Heart right ventricle (tissue), 16 donors: ENCODE results near the gene SMAP2. TPM values are rescaled to one million over a fixed set of nuclear protein-coding genes. Genes with fewer than 3 reads are reported as not detected.
"Not testable (repeated sequence)": the region's sequence is repeated elsewhere in the genome, so short reads cannot be mapped to it uniquely, and the experiment has no call there.

ENCODE experiments used
- ATAC-seq, 8 donors: fragments of 200-7000 bp; cut with Tn5 transposase; one replicate each; pipeline ENCODE4 v1.9.1; 2020; ENCODE audit warnings: mild to moderate bottlenecking in 8 of 8, moderate library complexity in 8 of 8, moderate number of reproducible peaks in 1 of 8
- DNase-seq, 2 donors: peaks; one replicate each; pipeline ENCODE4 v3.0.0-alpha.2; 2020
- H3K27ac ChIP-seq, 10 donors: fragments of 200-600 bp; sonication (generic) in 2 of 10; one replicate each; pipeline versions ENCODE4 v1.5.0 to v1.8.0; 2020 to 2022; ENCODE audit warnings: mild to moderate bottlenecking in 3 of 10
- H3K27me3 ChIP-seq, 7 donors: fragments of 200-600 bp; one replicate each; pipeline ENCODE4 v1.8.0; 2021 to 2022; ENCODE audit warnings: mild to moderate bottlenecking in 2 of 7
- H3K36me3 ChIP-seq, 9 donors: fragments of 200-600 bp; sonication (generic) in 1 of 9; one replicate each; pipeline versions ENCODE4 v1.5.0 to v1.8.0; 2020 to 2022; ENCODE audit warnings: mild to moderate bottlenecking in 2 of 9
- H3K4me1 ChIP-seq, 9 donors: fragments of 200-600 bp; sonication (generic) in 1 of 9; one replicate each; pipeline versions ENCODE4 v1.5.0 to v1.8.0; 2020 to 2022; ENCODE audit warnings: mild to moderate bottlenecking in 4 of 9
- H3K4me3 ChIP-seq, 10 donors: fragments of 200-600 bp; sonication (generic) in 2 of 10; one replicate each; pipeline versions ENCODE4 v1.5.0 to v1.8.0; 2020 to 2022; ENCODE audit warnings: mild to moderate bottlenecking in 7 of 10, moderate library complexity in 2 of 10
- H3K9me3 ChIP-seq, 11 donors: fragments of 200-600 bp in 10 of 11; sonication (generic) in 2 of 11; one replicate each; pipeline versions ENCODE4 v1.5.0 to v1.8.0; 2013 to 2022; ENCODE audit warnings: mild to moderate bottlenecking in 2 of 11, control low read depth in 1 of 11, moderate library complexity in 1 of 11
- CTCF ChIP-seq, 9 donors: fragments of 200-600 bp; sonication (generic) in 2 of 9; IDR thresholded peaks; one replicate each; pipeline versions ENCODE4 v1.5.0 to v1.8.0; 2021 to 2022; ENCODE audit warnings: antibody characterized with exemption in 9 of 9, mild to moderate bottlenecking in 5 of 9, moderate library complexity in 1 of 9
- WGBS, 2 donors: extraction: QIAGEN DNeasy Blood & Tissue Kit; methylation state at CpG; one replicate each; pipeline ENCODE4 v1.1.7; 2013; ENCODE audit warnings: inconsistent platforms in 1 of 2; 5-methylcytosine and 5-hydroxymethylcytosine counted together
- intact Hi-C, 10 donors: fragments of 100-400 bp; cut with DNase I; formaldehyde crosslinking; loops; one replicate each; pipeline versions ENCODE4 v1.11.1 to v1.14.2; 2022
- polyA plus RNA-seq, 2 donors: library from polyadenylated mRNA; stranded (reverse); fragments of 200-250 nt; gene quantifications; one replicate each; pipeline ENCODE4 v1.2.3, GENCODE V29; 2013
- total RNA-seq, 10 donors: library from RNA; stranded (reverse); fragmentation: NEBNext Ultra II Directional in 3 of 10; extraction: Animal tissue kit (Norgen Biotek cat#: 25700) in 3 of 10; gene quantifications; one replicate each; pipeline versions ENCODE4 v1.2.1 to v1.2.4, GENCODE V29; 2021 to 2023
- donor health status: Arrhythmogenic right ventricular cardiomyopathy.
- donor health status: ischemic (EF 13 %, LVEDD 7.1; RV severe dilation, severe dysfunction).
- donor health status: healthy with polysubstance abuse.
- donor health status: DM: no; HTN: yes; CAD: no.
- donor health status: DM: no; HTN: no; CAD: no.
- donor health status: ischemic (EF 25% LVEDD 6.9; RV normal size, moderate dysfunction).
- donor health status: ischemic (EF 25% LVEDD 5.7; RV mildly dilated, moderate dysfunction).
- donor health status: healthy.
- donor health status: DM: yes; HTN: yes; CAD: no.
- donor health status: Ischemic cardiomyopathy.
- donor health status: ischemic (EF 35%, LVEDD 5.7; RV mildly dilated, moderate dysfunction).
- donor health status: nonischemic (EF 11% LVEDD 7.7; RV severe dilation, severe dysfunction).
- donor health status: DM: yes; HTN: yes; CAD: no.
- donor health status: PGD.
- donor health status: ischemic (EF 29% LVEDD 5.4; RV normal size, mild dysfunction).
- donor health status: nonischemic (EF 23%, LVEDD 6.1; RV moderate dilation, normal function).

SMAP2 gene
- total and polyA plus RNA-seq, 12 donors = 9.4 to 29.8 (median 12.4) TPM

- WGBS, 2 donors = 33 to 37% methylated on average over 21 of the region's 21 CpGs
- DNase-seq (peak; percentile 67 to 80), ATAC-seq (peak; percentile 67 to 86 (median 83))
- H3K4me1 ChIP-seq = peaks cover 0 to 52% (median 0%) of the 10 kb centered on the region in 9 donors
- no peaks in the 10 kb centered on the region for H3K36me3 ChIP-seq
- H3K4me3 ChIP-seq = peak overlapping the region in 1 of 10 donors; percentile 37
- peak overlapping the region in 1 of 10 donors; percentile 84 for H3K27ac ChIP-seq
- intact Hi-C loops = loop anchor here (1.0 to 10.0 kb wide), 11 partner anchors 63 to 257 kb away; no protein-coding TSS in a partner anchor
- peaks cover 0 to 5% (median 0%) of the 10 kb centered on the region in 11 donors for H3K9me3 ChIP-seq
- H3K27me3 ChIP-seq = peaks cover 0 to 26% (median 13%) of the 10 kb centered on the region in 7 donors
- peak; percentile 93 to 99 (median 98) for TF ChIP-seq CTCF (IDR thresholded peaks at IDR 0.05)
These were observed 34.6 kb upstream of the SMAP2 start for GRCh38 chr1:40338745-40339419.

- ATAC-seq = peak in 3 of 8 donors; percentile 35 to 51 (median 35)
- 55 to 60% methylated on average over 6 of the region's 6 CpGs for WGBS, 2 donors
- DNase-seq = no peak
- peaks cover 0 to 57% (median 0%) of the 10 kb centered on the region in 9 donors for H3K4me1 ChIP-seq
- TF ChIP-seq CTCF (IDR thresholded peaks at IDR 0.05) = no peak
- no peak overlapping the region for H3K4me3 ChIP-seq
- peak overlapping the region in 1 of 10 donors; percentile 84 for H3K27ac ChIP-seq
- intact Hi-C loops = loop anchor here (2.0 to 10.0 kb wide), 12 partner anchors 63 to 257 kb away; no protein-coding TSS in a partner anchor
- peaks cover 0 to 5% (median 0%) of the 10 kb centered on the region in 11 donors for H3K9me3 ChIP-seq
- H3K27me3 ChIP-seq = peaks cover 0 to 26% (median 13%) of the 10 kb centered on the region in 7 donors
- H3K36me3 ChIP-seq = no peaks in the 10 kb centered on the region
These were observed 33.9 kb upstream of the SMAP2 start for GRCh38 chr1:40339420-40340323.

GRCh38 chr1:40341491-40342380 lies 31.8 kb upstream of the SMAP2 start:
- intact Hi-C loops = loop anchor here in 4 of 10 donors (5.0 to 10.0 kb wide), 4 partner anchors 63 to 257 kb away; no protein-coding TSS in a partner anchor
- Histone ChIP-seq H3K36me3 (no peaks in the 10 kb centered on the region), H3K27me3 (peaks cover 0 to 22% (median 8%) of the 10 kb centered on the region in 7 donors), H3K27ac (peak overlapping the region in 1 of 10 donors; percentile 84), H3K9me3 (peaks cover 0 to 5% (median 0%) of the 10 kb centered on the region in 11 donors), H3K4me1 (peaks cover 0 to 57% (median 0%) of the 10 kb centered on the region in 9 donors), H3K4me3 (no peak overlapping the region)
- 67 to 69% methylated on average over 6 of the region's 6 CpGs for WGBS, 2 donors
- DNase-seq (no peak), ATAC-seq (no peak)
- TF ChIP-seq CTCF (IDR thresholded peaks at IDR 0.05) = no peak

- H3K4me1 ChIP-seq = peaks cover 0 to 57% (median 0%) of the 10 kb centered on the region in 9 donors
- H3K27me3 ChIP-seq = peaks cover 0 to 20% (median 8%) of the 10 kb centered on the region in 7 donors
- WGBS, 2 donors = 91 to 92% methylated on average over 3 of the region's 3 CpGs
- H3K36me3 ChIP-seq, H3K9me3 ChIP-seq, ATAC-seq, H3K4me3 ChIP-seq, DNase-seq: not testable (repeated sequence)
- intact Hi-C loops = loop anchor here in 4 of 10 donors (5.0 to 10.0 kb wide), 4 partner anchors 62 to 258 kb away; no protein-coding TSS in a partner anchor
- H3K27ac ChIP-seq = peak overlapping the region in 1 of 10 donors; percentile 84
These were observed 31.2 kb upstream of the SMAP2 start for GRCh38 chr1:40342381-40342717.
